Stimulated activated CD8-positive, alpha-beta memory T cell treated with anti-CD3 and anti-CD28 coated beads, Interleukin-15, amount 100 ng/mL, for 4 hours (primary cell): ENCODE data around the gene SPN.
"Not testable (repeated sequence)": the region's sequence is repeated elsewhere in the genome, so short reads cannot be mapped to it uniquely, and the experiment has no call there.

Source experiments
- DNase-seq, 2 donors: peaks; one replicate each; pipeline ENCODE4 v3.0.0-alpha.2; 2020; ENCODE audit warnings: low read depth in 2 of 2

SPN gene, protein sequence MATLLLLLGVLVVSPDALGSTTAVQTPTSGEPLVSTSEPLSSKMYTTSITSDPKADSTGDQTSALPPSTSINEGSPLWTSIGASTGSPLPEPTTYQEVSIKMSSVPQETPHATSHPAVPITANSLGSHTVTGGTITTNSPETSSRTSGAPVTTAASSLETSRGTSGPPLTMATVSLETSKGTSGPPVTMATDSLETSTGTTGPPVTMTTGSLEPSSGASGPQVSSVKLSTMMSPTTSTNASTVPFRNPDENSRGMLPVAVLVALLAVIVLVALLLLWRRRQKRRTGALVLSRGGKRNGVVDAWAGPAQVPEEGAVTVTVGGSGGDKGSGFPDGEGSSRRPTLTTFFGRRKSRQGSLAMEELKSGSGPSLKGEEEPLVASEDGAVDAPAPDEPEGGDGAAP

GRCh38 chr16:29663016-29663806 is at the start of gene SPN:
SPN (plus strand) TSS chr16:29663247; CDS start chr16:29663729, 482 bp downstream.
- no peak for DNase-seq

GRCh38 chr16:29613307-29614057 is 49.6 kb upstream of the SPN start:
- peak; percentile 81 to 89 for DNase-seq

DNA sequence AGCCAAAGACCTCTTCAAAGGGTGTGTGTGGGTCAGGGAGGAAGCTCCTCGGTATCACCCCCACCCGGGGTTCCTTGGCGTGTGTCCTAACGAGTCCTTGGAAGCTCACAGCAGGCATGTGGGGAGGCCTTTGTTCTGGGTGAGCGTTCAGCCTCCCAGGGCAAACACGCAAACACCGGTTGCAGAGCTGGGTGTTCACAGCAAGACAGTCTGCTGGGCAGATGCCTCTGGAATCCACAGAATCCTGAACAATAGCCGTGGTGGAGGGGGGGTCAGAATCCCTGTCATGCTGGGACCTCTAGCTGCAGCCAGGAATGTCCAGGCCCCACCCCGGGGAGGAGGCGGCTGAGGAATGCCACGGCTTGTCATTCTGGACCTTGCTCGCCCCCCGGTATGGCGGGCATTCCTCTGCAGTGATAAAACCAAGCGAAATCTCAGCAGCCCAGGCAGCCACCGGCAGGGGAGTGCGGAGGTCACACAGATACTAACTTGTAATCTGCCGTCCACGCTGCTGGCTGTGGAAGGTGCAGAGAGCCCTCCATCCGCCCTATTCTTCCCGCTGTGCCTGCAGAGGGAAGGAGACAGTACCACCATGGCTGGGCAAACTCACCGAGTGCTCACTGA is 48.2 kb upstream of the SPN start:
- DNase-seq, result not testable (repeated sequence)

GRCh38 chr16:29616127-29616526 is 46.9 kb upstream of the SPN start:
- DNase-seq, result not testable (repeated sequence)

DNA sequence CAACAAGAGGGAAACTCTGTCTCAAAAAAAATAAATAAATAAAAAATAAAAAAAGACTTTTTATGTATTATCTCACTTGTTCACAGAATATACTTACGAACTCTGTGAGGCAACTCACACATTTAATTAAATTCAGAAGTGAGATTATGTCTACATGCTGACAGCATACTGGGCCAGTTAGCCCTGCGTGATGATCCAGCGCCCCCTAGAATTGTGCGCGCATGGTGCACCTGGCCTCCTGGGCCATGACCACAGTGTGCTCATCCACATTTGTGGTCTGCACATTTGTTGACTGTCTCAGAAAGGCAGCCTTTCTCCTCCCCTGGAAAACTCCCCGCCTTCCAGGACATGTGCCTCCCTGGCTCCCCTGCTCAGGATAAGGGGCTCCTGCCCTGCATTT is 42.5 kb upstream of the SPN start:
- not testable (repeated sequence) for DNase-seq

DNA sequence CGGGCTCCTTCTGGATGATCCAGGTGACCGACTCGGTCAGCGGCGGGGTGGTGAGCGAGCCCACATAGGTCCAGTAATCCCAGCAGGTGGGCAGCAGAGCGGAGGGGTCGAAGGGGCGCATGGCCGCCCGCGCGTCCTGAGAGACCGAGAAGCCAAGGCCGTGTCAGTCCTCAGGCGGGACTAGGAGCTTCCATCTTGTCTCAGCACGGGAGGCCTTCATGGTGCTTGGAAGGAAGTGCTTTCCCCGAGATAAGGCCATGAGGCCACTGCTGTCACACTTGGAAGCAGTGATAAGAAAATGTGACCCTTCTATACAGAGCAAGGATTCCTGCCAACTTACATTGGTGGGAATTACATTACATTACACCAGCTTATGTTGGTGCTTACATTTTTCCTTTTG is 40.3 kb upstream of the SPN start:
- not testable (repeated sequence) for DNase-seq

GRCh38 chr16:29623253-29623652 is 39.8 kb upstream of the SPN start:
- DNase-seq, result not testable (repeated sequence)

- DNase-seq, result not testable (repeated sequence)
Observed at GRCh38 chr16:29625114-29625513, 37.9 kb upstream of the SPN start.

DNA sequence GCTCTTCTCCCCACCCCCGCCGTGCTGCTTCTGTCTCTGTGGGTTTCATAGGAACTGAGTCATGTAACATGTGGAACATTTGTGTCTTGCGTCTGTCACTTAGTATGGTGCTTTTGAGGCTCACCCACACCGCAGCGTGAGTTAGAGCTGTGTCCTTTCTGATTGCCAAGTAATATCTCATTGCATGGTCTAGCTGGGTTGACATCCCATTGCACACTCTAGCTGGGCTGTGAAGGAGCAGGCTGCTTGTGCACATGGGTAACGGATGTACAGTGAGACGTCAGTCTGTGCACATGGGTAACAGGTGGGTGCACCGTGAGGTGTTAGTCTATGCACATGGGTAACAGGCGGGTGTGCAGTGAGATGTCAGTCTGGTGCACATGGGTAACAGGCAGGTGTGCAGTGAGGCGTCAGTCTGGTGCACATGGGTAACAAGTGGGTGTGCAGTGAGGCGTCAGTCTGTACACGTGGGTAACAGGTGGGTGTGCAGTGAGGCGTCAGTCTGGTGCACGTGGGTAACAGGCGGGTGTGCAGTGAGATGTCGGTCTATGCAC is 36.2 kb upstream of the SPN start:
- DNase-seq, result peak; percentile 50 to 54

GRCh38 chr16:29627661-29628075 is 35.4 kb upstream of the SPN start:
- DNase-seq, result not testable (repeated sequence)

GRCh38 chr16:29628707-29629106 is 34.3 kb upstream of the SPN start:
- DNase-seq, result not testable (repeated sequence)

DNA sequence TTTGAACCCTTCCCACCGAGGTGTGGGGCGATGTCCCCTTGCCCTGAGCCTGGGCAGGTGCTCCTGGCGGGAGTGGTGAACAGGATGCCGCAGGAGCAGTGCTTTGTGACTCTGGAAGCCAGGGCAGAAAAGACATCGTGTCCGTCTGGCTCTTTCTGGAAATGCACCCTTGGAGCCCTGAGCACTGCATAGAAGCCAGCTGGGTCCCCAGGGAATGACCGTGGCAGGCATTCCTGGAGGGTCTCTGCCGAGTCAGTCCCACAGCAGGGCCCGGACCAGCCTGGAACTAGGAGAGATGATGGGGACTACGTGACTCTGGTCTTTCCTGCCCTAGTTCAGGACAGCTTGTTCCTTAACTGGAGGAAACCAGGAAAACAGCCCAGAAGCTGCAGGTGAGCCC is 33.7 kb upstream of the SPN start:
- DNase-seq, result not testable (repeated sequence)

DNA sequence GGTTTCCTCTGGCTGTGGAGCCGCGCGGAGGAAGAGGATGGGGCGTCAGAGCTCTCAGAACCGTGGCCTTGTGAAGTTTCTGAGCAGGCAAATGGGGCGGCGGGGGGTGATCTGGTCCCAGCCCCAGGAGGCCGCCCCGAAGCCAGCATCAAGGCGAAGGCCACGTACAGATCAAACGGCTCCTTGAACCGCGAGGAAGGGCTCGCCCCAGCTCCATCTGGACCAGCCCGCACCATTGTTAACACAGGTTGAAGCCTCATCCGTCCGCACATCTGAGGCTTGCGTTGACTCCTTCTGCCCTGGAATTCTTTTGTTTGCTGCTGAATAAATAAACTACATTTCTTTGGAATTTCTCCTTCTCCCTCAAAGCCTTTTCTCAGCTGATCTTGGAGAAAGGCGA is 31.4 kb upstream of the SPN start:
- not testable (repeated sequence) for DNase-seq

GRCh38 chr16:29635902-29636301 is 27.1 kb upstream of the SPN start:
- not testable (repeated sequence) for DNase-seq

DNA sequence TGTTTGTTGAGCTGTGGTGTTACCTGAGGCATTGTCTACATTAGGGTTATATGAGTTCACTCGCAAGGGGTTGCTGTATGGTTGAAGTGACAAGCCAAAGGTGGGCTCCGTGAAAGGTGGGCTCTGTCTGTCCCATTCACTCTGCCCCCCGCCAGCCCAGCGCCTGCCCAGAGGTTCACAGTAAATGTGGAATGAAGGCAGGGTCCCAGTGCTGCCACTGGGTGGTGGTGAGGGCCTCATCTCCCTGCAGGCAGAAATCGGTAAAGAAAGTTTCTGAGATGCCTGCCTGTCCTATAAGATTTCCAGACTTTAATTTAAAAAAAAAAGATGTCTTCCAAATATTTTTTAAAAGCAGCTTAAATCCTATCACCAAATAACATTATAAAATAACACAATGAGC is 26.7 kb upstream of the SPN start:
- not testable (repeated sequence) for DNase-seq

GRCh38 chr16:29638751-29639150 is 24.3 kb upstream of the SPN start:
- DNase-seq, result not testable (repeated sequence)

DNA sequence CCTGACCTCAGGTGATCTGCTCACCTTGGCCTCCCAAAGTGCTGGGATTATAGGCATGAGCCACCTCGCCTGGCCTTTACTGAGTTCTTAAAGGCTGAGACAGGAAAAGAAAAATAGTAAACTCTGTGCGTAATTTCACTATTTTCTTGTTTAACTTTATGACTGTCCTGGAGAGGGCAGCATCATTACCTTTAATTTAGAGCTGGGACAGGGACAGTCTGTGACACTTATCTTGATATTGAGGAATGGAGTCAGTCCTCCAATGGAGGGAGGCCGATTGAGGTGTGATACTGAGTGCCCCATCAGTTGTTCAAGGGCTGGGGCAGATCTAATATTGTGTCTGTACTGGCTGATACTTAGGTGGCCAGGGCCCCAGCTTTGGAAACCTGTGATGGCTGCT is 21.5 kb upstream of the SPN start:
- DNase-seq, result no peak

- DNase-seq, result no peak
Observed at GRCh38 chr16:29643596-29643995, 19.5 kb upstream of the SPN start.

GRCh38 chr16:29644338-29644857 is 18.6 kb upstream of the SPN start:
- DNase-seq, result no peak

GRCh38 chr16:29644973-29645693 is 17.9 kb upstream of the SPN start:
- no peak for DNase-seq
